Middle frontal gyrus (tissue), 1 donor: ENCODE measurements around the gene FAM50A.
"Not testable (repeated sequence)": the region's sequence is repeated elsewhere in the genome, so short reads cannot be mapped to it uniquely, and the experiment has no call there.

Experiments
- DNase-seq: peaks from one replicate; pipeline ENCODE4 v3.0.0-alpha.2; 2015; ENCODE audit warnings: low spot score; ENCODE audit errors: extremely low spot score

FAM50A gene

GRCh38 chrX:154443992-154444754 lies at the start of gene FAM50A:
FAM50A (plus strand) TSS chrX:154444141; CDS start chrX:154444236, 95 bp downstream.
- DNase-seq: peak; percentile 61

GRCh38 chrX:154396363-154396762 lies 47.6 kb upstream of the FAM50A start:
- DNase-seq: not testable (repeated sequence)

- DNase-seq: no peak
These were observed 46.7 kb upstream of the FAM50A start for GRCh38 chrX:154396973-154397887.

- peak; percentile 92 for DNase-seq
These were observed 45.9 kb upstream of the FAM50A start, which contains the start of gene RPL10 for GRCh38 chrX:154397888-154398667. RPL10 (plus strand) TSS chrX:154398377; CDS start chrX:154398520, 143 bp downstream.

- DNase-seq: peak; percentile 10
These were observed 45.0 kb upstream of the FAM50A start for GRCh38 chrX:154398668-154399526.

- DNase-seq: no peak
These were observed 44.2 kb upstream of the FAM50A start for GRCh38 chrX:154399527-154400368.

- DNase-seq: not testable (repeated sequence)
These were observed 43.5 kb upstream of the FAM50A start for GRCh38 chrX:154400369-154400817.

GRCh38 chrX:154401045-154401799 lies 42.7 kb upstream of the FAM50A start:
- DNase-seq: no peak

- no peak for DNase-seq
These were observed 41.9 kb upstream of the FAM50A start for GRCh38 chrX:154401918-154402621.

GRCh38 chrX:154402622-154403127 lies 41.3 kb upstream of the FAM50A start:
- DNase-seq: no peak

- DNase-seq: no peak
These were observed 40.7 kb upstream of the FAM50A start for GRCh38 chrX:154403192-154403591.

GRCh38 chrX:154403858-154404257 lies 40.1 kb upstream of the FAM50A start:
- no peak for DNase-seq

GRCh38 chrX:154404625-154405192 lies 39.2 kb upstream of the FAM50A start:
- DNase-seq: no peak

GRCh38 chrX:154408659-154409221 lies 35.2 kb upstream of the FAM50A start:
- DNase-seq: no peak

GRCh38 chrX:154409222-154409871 lies 34.6 kb upstream of the FAM50A start, which contains the start of gene DNASE1L1:
DNASE1L1 (minus strand) TSS chrX:154409254; CDS start chrX:154405568, 3,686 bp downstream.
- no peak for DNase-seq

- no peak for DNase-seq
These were observed 32.0 kb upstream of the FAM50A start for GRCh38 chrX:154411981-154412340.

- no peak for DNase-seq
These were observed 31.5 kb upstream of the FAM50A start for GRCh38 chrX:154412468-154412867.
